Heart left ventricle (tissue), 13 donors: ENCODE data around the gene SLC10A6.

Source experiments
- CTCF ChIP-seq, 12 donors: fragments of 200-600 bp; sonication (generic) in 4 of 12; IDR thresholded peaks; one replicate each; pipeline versions ENCODE4 v1.5.0 to v1.8.0; 2018 to 2022; ENCODE audit warnings: antibody characterized with exemption in 12 of 12, mild to moderate bottlenecking in 5 of 12
- POLR2A ChIP-seq, 2 donors: fragments of 450-650 bp; IDR thresholded peaks; one replicate each; pipeline ENCODE4 v1.6.1; 2017; ENCODE audit warnings: antibody characterized with exemption in 2 of 2, mild to moderate bottlenecking in 2 of 2, moderate library complexity in 2 of 2
- donor health status: ischemic (EF 13 %, LVEDD 7.1; RV severe dilation, severe dysfunction).
- donor health status: DM: no; HTN: yes; CAD: no.
- donor health status: DM: no; HTN: no; CAD: no.
- donor health status: ischemic (EF 25% LVEDD 6.9; RV normal size, moderate dysfunction).
- donor health status: ischemic (EF 25% LVEDD 5.7; RV mildly dilated, moderate dysfunction).
- donor health status: ischemic (EF 35%, LVEDD 5.7; RV mildly dilated, moderate dysfunction).
- donor health status: nonischemic (EF 11% LVEDD 7.7; RV severe dilation, severe dysfunction).
- donor health status: DM: yes; HTN: yes; CAD: no.
- donor health status: PGD.
- donor health status: ischemic (EF 29% LVEDD 5.4; RV normal size, mild dysfunction).
- donor health status: nonischemic (EF 23%, LVEDD 6.1; RV moderate dilation, normal function).

- TF ChIP-seq CTCF (IDR thresholded peaks at IDR 0.05), result no peak
- no peak for TF ChIP-seq POLR2A (IDR thresholded peaks at IDR 0.05)
These were observed 33.5 kb downstream of the SLC10A6 start for GRCh38 chr4:86815653-86816052.
